Dermis microvascular lymphatic vessel endothelial cell (primary cell): ENCODE results near the gene PGGHG. TPM values are rescaled to one million over a fixed set of nuclear protein-coding genes. Genes with fewer than 3 reads are reported as not detected.
"Not testable (repeated sequence)": the region's sequence is repeated elsewhere in the genome, so short reads cannot be mapped to it uniquely, and the experiment has no call there.

Experiments used
- DNase-seq, 2 donors: peaks; one replicate each; pipeline versions ENCODE4 v3.0.0 to v3.0.0-alpha.2; 2010; ENCODE audit warnings: low read depth in 2 of 2
- total RNA-seq: library from RNA; depleted of rRNA; stranded (reverse); fragments of >200 nt; gene quantifications from 2 replicates; pipeline ENCODE4 v1.2.1, GENCODE V29; 2014

The PGGHG gene
- total RNA-seq, 1 donor from 2014 or later = 6.7 TPM

GRCh38 chr11:329886-330253, 40.9 kb downstream of the PGGHG start:
- DNase-seq = no peak

GRCh38 chr11:330307-330693, 41.4 kb downstream of the PGGHG start:
- no peak for DNase-seq

- no peak for DNase-seq
Observed at GRCh38 chr11:330694-331357, 41.9 kb downstream of the PGGHG start.

GRCh38 chr11:331358-332060, 42.6 kb downstream of the PGGHG start:
- no peak for DNase-seq

- no peak for DNase-seq
Observed at GRCh38 chr11:332651-333480, 43.9 kb downstream of the PGGHG start.

GRCh38 chr11:333616-334263, 44.8 kb downstream of the PGGHG start:
- not testable (repeated sequence) for DNase-seq

- no peak for DNase-seq
Observed at GRCh38 chr11:334264-334994, 45.5 kb downstream of the PGGHG start.

GRCh38 chr11:335779-336658, 47.1 kb downstream of the PGGHG start:
- DNase-seq = peak in 1 of 2 donors; percentile 25

GRCh38 chr11:336659-337198, 47.8 kb downstream of the PGGHG start:
- no peak for DNase-seq

GRCh38 chr11:337711-338110, 48.8 kb downstream of the PGGHG start:
- DNase-seq = no peak

GRCh38 chr11:339963-340362, 51.0 kb downstream of the PGGHG start:
- DNase-seq = no peak

GRCh38 chr11:340539-341512, 51.9 kb downstream of the PGGHG start:
- no peak for DNase-seq

GRCh38 chr11:342328-342727, 53.4 kb downstream of the PGGHG start:
- DNase-seq = peak in 1 of 2 donors; percentile 21

- no peak for DNase-seq
Observed at GRCh38 chr11:344836-345578, 56.1 kb downstream of the PGGHG start.
